Measurements from ENCODE around the gene ASB10.

Gene ASB10

GRCh38 chr7:151187409-151188251 is 580 bp upstream of the ASB10 start:
- DNase-seq = no peak

- no peak for DNase-seq
Observed at GRCh38 chr7:151185762-151186639, 1.0 kb downstream of the ASB10 start.

- no peak for DNase-seq
Observed at GRCh38 chr7:151181011-151181431, 6.0 kb downstream of the ASB10 start.

- DNase-seq = no peak
Observed at GRCh38 chr7:151179946-151180345, 7.1 kb downstream of the ASB10 start.

- DNase-seq = no peak
Observed at GRCh38 chr7:151179287-151179860, 7.7 kb downstream of the ASB10 start.

- DNase-seq = no peak
Observed at GRCh38 chr7:151178831-151179230, 8.2 kb downstream of the ASB10 start.

GRCh38 chr7:151178236-151178635 is 8.8 kb downstream of the ASB10 start:
- no peak for DNase-seq

GRCh38 chr7:151177310-151177709 is 9.7 kb downstream of the ASB10 start:
- no peak for DNase-seq

- DNase-seq = no peak
Observed at GRCh38 chr7:151176401-151176800, 10.6 kb downstream of the ASB10 start.

GRCh38 chr7:151175793-151176311 is 11.2 kb downstream of the ASB10 start:
- no peak for DNase-seq

GRCh38 chr7:151175047-151175792 is 11.8 kb downstream of the ASB10 start:
- no peak for DNase-seq

GRCh38 chr7:151174246-151175046 is 12.6 kb downstream of the ASB10 start:
- DNase-seq = no peak

- DNase-seq = no peak
Observed at GRCh38 chr7:151173386-151174245, 13.4 kb downstream of the ASB10 start.

- DNase-seq = no peak
Observed at GRCh38 chr7:151172273-151173141, 14.5 kb downstream of the ASB10 start.

GRCh38 chr7:151168787-151169162 is 18.3 kb downstream of the ASB10 start:
- no peak for DNase-seq

GRCh38 chr7:151168003-151168786 is 18.9 kb downstream of the ASB10 start:
- DNase-seq = no peak

- no peak for DNase-seq
Observed at GRCh38 chr7:151167197-151167961, 19.7 kb downstream of the ASB10 start, which contains the start of gene GBX1. Gene GBX1 (minus strand): TSS chr7:151167694. CDS start chr7:151167548, 146 bp downstream.

Data from NCI-H1092 (cell line).